ENCODE data around the gene KLHDC4.

The KLHDC4 gene

DNA sequence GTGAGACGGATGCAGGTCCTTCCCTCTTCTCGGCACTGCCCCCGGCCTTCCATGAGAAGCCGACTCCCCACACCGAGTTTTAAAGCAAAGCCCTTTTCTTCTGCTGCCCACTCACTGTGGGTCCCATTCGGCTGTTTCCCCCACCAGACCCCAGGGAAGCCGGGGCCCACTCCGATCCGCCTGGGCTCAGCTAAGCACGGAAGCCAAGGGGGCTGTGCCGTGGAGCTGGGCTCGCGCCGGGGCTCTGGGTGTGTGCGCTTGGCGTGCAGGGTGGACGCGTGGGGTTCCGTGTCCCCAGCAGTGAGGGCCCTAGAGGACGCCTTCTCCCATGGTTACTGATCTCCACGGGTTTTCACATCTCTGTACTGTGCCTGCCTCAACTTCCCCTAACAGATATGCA, 68.5 kb downstream of the KLHDC4 start:
- no peak for DNase-seq

DNA sequence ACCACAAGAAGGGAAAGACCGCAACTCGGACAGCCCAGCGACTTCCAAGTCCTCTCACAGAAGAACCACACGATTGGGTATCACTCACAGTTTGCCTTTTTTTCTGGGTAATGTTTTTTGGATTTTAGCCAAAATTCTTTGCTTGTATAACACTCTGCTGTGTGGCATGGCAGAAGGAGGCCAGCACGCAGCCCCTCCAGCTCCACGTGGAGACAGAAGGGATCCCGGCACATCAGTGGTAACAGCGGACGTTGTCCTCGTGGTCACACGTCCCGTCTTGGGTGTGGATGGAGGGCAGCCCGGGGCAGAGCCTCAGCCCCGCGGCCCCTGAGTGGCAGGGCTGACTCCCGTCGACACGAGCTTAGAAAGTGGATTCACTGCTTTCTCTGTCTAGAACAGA, 69.1 kb downstream of the KLHDC4 start:
- DNase-seq, result no peak

DNA sequence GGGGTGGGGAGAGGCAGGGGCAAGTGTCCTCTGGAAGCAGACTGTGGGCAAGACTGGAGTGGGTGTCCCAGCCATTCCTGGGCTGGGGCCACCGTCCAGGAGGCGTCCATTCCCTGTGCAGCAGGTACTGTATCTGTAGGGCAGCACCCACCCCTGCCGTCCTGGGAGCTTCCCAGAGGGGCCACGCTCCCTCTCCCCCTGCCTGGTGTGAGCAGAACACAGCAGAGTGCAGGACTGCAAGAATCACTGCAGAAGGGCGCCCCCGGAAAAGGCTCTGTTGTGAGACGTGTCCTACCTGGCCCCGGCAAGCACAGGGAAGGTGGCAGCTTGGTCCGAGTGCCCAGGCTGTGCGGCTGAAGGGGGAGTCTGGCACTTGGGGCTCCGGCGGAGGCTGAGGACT, 70.3 kb downstream of the KLHDC4 start:
- no peak for DNase-seq

DNA sequence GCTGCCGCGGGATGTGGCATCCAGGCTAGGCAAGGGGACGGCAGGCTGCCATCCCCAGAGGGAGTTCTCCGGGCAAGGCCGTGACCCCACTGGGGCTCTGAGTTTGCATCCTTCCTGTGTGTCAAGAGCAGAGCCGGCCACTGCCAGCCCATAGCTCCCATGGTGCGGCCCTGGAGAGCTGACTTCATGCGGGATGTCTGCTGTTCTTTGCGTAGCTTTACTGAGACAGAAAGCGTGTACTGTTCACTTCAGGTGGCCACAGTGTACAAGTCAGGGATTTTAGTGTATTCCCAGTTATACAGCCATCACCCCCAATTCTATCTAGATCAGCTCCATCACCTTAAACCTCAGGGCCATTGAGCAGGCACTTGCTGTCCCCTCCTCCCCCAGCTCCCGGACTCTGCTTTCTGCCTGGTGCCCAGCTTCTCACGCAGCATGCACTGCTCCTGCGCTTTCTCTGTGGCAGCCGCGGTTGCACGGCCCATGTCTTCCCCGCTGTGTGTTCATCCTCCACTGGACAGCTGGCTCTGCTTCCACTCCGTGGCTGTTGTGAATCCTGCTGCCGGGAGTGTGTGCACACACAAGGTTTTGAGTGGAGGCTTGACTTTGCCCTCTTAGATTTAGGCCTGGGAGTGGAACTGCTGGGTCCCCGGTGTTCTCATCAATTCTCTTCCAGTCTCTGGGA, 71.2 kb downstream of the KLHDC4 start:
- no peak for DNase-seq

DNA sequence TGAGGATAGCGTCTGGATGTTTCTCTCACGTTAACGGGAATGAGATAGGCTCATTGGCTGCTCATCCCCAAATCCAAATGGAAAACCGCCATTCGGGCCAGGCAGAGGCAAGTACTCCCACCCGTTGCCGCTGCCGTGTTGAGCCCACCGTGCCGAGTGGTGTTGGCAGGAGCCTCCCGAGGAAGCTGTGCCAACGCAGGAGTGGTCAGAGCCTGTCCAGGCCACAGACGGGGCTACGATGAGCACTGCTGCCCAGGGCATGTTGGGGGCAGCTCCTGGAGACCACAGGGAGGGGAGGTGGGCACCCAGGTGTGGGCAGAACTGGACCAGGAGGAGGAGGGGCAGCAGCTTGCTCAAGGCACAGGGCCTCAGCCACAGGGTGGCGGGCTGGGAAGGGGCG, 72.0 kb downstream of the KLHDC4 start:
- DNase-seq, result no peak

DNA sequence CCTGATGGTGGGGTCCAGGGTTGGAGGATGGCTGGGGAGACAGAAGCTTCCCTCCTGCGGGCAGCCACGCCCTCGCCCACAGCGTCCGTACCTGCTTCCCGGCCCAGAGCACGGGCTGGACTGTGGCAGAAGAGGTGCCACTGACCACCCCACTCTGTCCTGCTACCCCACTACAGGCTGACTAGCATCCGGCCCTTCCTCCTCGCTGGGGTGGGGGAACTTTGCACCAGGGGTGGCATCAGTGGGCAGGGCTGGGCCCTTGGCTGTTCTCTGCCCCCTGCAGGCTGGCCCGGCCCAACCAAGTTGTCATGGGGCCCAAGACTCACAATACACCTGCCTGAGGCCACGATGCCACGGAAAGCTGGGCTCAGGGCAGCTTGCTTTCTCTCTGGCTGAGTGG, 73.0 kb downstream of the KLHDC4 start:
- no peak for DNase-seq

DNA sequence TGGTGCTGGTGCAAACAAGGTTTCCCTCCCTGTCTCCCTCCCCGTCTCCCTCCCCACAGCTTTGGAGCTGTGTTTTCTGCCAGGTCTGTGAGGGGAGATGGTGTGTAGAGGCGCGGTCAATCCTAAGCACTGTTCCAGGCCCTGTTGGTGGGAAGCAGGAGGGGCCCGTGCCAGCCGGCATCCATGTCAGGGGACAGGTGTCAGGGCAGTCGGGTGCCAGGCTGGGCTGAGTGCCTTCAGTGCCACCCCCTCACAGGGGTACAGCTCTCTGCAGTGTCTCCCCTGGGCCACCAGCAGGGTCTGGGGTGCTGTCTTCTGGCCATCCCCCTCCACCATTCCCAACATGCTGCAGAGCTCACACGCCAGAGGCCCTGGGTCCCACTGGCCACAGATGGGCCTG, 73.6 kb downstream of the KLHDC4 start:
- no peak for DNase-seq

DNA sequence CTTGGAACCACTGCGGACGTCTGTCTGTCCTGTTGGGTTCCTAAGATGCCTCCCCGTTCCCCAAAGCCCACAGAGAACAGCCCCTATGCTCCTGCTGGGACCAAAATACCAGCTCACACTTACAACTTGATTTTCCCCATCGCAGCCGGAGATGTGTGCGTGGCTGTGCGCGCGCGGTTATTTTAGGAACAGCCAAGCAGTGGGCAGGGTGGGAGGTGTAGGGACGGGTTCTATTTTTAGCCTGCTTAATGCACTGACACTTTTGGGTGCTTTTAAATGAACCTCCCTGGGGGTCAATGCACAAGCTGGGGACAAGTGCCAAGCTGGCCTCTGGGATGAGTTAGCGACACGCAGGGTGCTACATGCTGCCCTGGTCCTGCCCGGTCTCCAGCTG, 74.1 kb downstream of the KLHDC4 start:
- no peak for DNase-seq

DNA sequence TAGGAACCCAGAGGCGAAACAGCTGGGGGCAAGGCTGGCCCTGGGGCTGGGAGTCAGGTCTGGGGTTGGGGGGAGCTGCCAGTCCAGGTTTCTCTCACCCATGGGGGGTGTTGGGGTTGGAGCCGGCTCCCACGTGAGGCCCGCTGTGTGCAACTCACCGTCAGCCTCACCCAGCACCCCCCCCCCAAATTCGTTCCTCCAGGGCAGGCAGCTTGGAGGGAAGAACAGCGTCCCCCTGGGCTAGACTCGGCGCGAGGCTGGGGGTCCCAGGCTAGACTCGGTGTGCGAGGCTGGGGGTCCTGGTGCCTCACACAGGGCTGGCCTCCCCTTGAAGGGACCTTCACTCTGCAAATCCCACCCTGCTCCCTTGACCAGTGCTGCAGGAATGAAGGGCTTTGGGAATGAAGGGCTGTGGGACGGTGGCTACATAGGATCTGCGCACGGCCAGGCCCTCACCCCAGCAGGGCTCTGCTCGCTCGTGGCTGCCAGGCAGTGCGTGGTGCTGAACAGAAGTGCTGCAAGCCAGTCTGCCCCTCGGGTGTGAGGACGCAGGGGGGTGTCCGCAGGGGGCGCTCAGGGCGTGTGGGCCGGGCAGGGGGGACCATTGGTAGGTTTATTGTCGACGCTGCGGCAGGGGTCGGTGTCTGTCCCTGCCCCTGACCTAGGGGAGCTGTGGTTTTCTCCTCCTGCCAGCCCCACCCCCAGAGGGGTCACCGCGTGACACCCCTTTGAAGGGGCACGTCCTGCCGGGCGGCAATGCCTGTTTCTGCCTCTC, 74.7 kb downstream of the KLHDC4 start:
- no peak for DNase-seq

DNA sequence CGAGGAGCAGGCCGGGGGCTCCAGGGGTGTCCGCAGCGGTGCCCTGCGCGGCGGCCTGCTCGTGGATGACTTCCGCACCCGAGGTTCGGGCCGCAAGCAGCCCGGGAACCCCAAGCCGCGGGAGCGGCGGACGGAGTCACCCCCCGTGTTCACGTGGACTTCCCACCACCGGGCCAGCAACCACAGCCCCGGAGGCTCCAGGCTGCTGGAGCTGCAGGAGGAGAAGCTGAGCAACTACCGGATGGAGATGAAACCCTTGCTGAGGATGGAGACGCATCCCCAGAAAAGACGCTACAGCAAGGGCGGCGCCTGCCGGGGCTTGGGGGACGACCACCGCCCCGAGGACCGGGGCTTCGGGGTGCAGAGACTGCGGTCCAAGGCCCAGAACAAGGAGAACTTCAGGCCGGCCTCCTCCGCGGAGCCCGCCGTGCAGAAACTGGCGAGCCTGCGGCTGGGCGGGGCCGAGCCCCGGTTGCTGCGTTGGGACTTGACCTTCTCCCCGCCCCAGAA, 75.8 kb downstream of the KLHDC4 start:
- DNase-seq, result no peak

DNA sequence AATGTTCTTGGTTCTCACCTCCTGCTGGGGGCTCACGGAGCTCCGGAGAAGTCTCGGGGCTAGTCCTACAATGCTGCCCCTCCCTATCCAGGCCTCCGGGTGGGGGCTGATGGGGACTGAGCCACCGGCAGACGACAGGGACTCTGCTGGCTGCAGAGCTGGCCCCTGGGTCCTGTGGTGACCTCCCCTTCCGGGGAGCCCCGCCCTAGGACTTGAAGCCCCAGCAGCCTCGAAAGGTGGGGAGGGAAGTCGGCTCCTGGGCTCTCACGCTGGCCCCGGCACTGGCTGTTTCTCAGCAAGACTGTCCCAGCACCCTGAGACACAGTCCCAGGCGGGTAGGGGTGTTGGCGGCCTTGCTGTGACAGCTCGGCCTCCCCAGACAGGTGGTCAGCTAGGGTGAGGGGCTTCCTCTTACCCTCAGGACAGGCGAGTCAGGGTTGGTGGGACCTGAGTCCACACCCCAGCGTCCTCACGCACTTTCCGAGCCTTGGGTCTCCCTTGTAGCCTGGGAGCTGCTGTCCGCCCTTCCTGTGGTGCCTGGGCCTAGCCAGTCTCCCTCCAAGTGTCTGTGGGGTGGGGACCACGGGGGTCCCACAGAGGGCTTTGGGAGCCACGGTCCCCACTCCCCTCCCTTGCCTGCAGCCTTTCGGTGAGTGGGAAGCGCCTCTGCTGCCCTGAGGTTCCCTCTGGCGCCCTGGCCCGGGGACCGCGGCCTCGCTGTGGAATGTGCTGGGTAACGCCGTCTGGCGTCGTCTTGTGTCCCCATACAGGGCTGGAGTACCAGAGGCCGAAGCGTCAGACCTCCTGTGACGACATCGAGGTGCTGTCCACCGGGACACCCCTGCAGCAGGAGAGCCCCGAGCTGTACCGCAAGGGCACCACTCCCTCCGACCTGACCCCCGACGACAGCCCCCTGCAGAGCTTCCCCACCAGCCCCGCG, 76.6 kb downstream of the KLHDC4 start:
- no peak for DNase-seq

DNA sequence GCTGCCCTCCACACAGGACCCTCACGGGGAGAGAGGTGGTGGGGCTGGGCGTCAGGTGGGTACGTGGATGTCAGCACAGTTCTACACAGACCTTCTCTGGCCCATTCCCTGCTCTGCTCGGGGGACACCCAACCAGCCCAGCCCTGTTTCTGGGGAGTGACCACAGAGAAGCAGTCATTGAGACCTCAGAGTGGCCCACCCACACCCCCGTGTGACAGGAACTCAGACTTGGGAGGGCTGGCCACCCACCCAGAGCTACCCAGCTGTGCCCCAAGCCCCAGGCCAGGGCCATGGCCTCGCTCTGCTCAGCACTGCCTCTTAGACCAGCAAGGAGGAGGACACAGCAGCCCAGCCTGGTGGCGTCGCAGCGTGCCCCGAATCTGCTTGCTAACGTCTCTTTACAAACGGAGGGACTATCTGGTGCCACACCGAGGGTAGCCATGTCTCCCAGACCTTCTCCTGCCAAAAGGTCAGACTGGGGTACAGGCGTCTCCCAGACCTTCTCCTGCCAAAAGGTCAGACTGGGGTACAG, 77.7 kb downstream of the KLHDC4 start:
- no peak for DNase-seq

DNA sequence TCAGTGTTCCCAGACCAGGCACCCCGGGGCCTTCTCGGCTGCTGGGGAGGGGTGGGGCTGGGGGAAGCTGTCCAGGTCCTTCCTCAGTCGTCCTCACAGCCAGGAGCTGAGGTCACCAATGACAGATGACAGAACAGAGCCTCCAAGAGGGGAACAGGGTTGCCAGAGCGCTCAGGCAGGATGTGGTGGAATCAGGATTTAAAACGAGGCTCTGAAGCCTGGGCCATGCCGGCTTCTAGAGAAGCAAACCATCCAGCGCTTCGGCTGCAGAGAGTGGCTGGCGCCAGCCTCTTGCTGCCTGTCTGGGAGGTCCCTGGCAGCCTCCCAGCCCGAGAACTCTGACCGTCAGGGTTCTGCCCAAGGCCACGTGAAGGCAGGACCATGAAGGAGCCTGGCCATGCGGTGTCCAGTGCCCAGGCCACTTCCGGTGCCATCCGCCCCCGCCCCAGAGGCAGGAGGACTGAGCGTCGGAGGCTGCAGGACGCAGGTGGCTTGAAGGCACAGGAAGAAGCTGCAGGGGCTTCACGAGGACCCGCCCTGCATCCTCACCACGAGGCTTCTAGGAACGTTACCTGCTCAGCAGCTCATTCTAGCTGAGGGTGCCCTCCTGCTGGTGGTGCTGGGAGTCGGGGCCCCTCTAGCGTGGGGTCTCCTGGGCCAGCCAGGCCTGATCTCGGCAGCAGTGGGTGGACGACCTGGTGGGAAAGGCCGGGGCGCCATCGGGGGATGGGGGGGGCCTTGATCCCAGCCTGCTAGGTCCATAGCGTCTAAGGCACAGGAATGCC, 78.5 kb downstream of the KLHDC4 start:
- no peak for DNase-seq

DNA sequence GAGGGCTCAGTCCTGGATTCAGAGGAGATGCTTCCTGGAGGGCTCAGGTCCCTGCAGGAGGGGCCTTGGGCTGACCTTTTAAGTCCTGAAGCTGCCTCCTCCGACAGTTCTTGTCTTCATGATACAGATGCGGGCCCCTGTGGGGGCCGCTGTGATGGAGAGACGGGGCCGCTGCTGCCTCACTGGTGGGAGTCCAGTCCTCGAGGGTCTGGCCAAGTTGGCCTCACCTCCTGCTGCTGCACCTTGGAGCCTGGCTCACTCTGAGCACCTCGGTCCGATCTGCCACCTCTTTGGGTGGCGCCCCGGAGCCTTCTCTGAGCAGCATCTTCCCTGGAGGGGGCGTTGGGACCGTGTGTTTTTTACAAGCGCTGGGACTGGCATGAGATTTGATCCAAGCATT, 79.1 kb downstream of the KLHDC4 start:
- DNase-seq, result no peak

DNA sequence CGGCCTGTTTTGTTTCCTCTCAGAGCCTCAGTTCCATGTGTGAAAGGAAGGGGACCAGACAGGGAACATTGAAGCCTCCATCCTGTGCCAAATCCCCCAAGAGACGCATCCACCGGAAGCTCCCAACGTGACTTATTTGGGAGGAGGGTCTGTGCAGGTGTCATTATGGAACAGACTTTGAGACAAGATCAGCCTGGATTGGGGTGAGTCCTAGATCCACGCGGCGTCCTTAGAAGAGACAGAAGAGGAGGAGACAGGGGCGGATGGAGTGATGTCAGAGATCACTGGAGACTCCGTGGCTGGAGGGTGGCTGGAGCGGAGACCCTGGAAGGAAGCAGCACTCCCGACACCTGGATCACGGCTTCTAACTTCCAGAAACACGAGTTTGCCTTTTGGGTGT, 80.0 kb downstream of the KLHDC4 start:
- no peak for DNase-seq

DNA sequence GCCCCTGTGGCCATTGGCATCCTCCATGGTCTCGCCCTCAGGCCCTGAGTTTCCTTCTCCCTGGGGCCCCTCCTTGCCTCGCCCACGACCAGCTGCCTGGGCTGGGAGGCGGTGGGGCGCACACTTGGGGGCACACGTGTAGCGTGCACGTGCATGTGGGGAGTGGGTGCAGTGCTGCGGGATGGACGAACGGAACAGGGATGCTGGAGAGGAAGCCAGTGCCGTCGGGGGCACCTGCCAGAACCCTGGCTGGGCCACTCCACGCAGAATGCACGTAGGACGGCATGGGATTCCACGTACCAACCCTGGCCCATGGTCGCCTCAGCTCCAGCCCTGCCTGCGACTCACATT, 80.4 kb downstream of the KLHDC4 start:
- no peak for DNase-seq

DNA sequence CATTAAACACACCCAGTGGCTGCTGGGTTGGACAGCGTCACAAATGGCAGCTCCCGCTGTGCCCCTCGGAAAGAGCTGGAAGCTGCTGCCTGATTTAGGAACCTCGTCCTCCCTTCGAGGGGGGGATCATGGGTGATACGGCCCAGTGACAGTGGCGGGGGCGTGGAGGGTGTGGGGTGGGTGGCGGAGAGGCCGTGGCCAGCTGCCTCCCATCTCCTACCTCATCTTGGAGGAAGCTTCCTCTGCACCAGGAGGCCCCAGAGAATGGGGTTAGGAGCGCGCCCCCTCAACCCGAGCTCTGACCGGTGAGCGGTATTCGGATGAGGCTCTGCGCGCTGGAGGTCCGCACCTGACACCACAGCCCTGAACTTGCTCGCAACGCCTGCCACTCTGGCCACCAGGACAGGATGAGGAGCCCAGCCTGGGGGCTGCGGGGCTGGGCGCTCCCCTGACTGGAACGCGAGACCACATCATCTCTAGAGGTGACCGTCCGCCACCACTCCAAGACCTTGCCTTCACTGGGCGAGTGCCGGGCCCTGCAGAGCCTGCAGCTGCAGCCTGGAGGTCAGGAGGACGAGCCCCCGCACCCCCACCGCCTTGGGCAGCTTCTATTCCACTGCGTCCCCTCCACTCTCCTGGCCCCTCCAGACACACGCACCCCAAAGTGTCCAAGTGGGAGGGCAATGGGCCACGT, 80.9 kb downstream of the KLHDC4 start:
- DNase-seq, result no peak

DNA sequence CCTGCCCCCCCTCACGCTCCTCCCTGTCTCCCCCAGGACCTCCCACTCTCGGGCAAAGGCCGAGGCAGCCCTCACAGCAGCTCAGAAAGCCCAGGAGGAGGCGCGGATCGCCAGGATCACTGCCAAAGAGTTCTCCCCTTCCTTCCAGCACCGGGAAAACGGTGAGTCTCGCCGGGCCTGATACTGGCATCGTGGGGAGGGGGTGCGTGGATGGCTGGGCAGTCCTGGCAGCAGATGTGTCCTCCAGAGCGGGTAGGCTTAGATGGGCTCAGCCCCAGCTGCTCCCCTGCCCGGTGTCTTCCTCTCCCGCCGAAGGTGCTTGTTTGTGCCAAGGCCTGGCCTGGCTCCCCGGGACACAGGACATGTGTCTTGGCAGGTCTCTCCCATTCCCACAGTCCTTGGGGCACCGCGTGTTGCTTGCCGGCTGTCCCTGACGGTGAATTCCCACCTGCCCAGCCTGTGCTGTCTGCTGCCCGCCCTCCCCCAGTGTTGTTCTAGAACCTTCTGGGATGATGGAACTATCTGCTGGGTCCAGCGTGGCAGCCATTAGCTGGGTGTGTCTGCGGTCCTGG, 81.6 kb downstream of the KLHDC4 start:
- DNase-seq, result no peak

DNA sequence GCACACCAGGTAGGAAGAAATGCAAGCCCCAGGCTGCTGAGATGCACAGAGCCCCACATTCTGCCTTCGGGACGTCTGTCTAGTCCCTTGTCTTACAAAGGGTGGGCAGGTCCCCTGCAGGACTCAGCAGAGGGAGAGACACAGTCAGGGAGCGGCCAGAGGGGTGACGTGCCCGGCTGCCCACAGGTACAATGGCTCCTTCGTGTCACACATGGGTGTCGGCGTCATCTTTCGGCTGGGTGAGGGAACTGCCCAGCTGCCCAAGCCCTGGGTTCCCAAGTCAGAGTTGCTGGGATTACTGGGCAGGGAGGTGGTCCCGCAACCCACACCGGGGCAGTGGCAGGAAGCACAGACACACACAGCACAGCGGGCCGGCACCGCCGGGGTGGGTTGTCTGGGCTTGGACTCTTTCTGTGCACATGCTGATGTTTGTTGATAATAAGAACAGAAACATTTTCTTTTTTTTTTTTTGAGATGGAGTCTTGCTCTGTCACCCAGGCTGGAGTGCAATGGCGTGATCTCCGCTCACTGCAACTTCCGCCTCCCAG, 82.9 kb downstream of the KLHDC4 start:
- DNase-seq, result no peak

DNA sequence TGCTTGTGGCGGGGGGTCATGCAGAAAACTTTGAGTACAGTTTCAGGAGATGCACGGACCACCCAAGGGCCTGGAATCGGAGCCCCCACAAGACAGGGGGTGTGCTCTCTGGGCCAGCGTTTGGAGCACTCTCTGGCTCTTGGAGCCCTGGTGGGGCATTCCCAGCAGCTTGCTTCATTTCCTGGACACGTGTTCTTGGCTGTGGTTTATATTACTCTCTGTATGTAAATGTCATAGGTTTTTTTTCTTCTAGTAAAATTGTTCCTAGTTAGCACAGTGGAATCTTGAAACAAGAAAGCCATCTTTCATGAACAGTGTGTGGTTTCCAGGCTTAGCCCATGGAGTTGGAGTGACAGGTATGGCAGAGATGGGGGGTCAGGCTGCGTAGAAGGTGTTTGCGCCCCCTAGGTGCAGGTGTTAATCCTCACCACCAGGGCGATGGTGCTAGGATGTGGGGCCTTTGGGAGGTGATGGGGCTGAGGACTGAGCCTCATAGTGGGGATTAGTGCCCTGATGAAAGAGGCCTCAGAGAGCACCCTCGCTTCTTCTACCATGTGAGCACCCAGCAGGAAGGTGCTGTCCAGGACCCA, 83.7 kb downstream of the KLHDC4 start:
- no peak for DNase-seq

Data from CD4-positive, alpha-beta T cell treated with Interleukin-17A for 4 hours (primary cell).